ENCODE results near the gene C1orf159.
"Not testable (repeated sequence)": the region's sequence is repeated elsewhere in the genome, so short reads cannot be mapped to it uniquely, and the experiment has no call there.

DNA sequence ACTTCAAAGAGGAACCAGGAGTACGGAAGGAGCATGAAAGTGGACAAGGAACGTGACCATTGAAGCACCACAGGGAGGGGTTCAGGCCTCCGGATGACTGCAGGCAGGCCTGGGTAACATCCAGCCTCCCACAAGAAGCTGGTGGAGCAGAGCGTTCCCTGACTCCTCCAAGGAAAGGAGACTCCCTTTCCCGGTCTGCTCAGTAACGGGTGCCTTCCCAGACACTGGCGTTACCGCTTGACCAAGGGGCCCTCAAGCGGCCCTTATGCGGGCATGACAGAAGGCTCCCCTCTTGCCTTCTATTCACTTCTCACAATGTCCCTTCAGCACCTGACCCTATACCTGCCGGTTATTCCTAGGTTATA lies 50.0 kb downstream of the C1orf159 start:
- not testable (repeated sequence) for TF ChIP-seq MAX (IDR thresholded peaks at IDR 0.05); POLR2A (IDR thresholded peaks at IDR 0.05; ENCODE audit: low read length); ZC3H11A (IDR thresholded peaks at IDR 0.05); GATA3 (IDR thresholded peaks at IDR 0.05; ENCODE audit: borderline replicate concordance)
- TF ChIP-seq, protein P1, sequence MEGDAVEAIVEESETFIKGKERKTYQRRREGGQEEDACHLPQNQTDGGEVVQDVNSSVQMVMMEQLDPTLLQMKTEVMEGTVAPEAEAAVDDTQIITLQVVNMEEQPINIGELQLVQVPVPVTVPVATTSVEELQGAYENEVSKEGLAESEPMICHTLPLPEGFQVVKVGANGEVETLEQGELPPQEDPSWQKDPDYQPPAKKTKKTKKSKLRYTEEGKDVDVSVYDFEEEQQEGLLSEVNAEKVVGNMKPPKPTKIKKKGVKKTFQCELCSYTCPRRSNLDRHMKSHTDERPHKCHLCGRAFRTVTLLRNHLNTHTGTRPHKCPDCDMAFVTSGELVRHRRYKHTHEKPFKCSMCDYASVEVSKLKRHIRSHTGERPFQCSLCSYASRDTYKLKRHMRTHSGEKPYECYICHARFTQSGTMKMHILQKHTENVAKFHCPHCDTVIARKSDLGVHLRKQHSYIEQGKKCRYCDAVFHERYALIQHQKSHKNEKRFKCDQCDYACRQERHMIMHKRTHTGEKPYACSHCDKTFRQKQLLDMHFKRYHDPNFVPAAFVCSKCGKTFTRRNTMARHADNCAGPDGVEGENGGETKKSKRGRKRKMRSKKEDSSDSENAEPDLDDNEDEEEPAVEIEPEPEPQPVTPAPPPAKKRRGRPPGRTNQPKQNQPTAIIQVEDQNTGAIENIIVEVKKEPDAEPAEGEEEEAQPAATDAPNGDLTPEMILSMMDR (IDR thresholded peaks at IDR 0.05): not testable (repeated sequence)
- TF ChIP-seq, protein P2, sequence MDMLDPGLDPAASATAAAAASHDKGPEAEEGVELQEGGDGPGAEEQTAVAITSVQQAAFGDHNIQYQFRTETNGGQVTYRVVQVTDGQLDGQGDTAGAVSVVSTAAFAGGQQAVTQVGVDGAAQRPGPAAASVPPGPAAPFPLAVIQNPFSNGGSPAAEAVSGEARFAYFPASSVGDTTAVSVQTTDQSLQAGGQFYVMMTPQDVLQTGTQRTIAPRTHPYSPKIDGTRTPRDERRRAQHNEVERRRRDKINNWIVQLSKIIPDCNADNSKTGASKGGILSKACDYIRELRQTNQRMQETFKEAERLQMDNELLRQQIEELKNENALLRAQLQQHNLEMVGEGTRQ (IDR thresholded peaks at IDR 0.05): not testable (repeated sequence)
